Peyer's patch (tissue), 4 donors: ENCODE results near the gene FGD3.

ENCODE experiments used
- CTCF ChIP-seq, 6 experiments: fragments of 450-650 bp in 4 of 6; fragments of 200-600 bp in 2 of 6; sonication (generic) in 1 of 6; IDR thresholded peaks; one replicate each; pipeline ENCODE4 v1.5.1; 2017 to 2019; ENCODE audit warnings: antibody characterized with exemption in 6 of 6, mild to moderate bottlenecking in 3 of 6, moderate library complexity in 1 of 6
- POLR2A ChIP-seq, 2 donors: fragments of 450-650 bp; IDR thresholded peaks; one replicate each; pipeline ENCODE4 v1.5.1; 2017; ENCODE audit warnings: antibody characterized with exemption in 2 of 2, mild to moderate bottlenecking in 2 of 2, moderate library complexity in 2 of 2

- no peak for TF ChIP-seq CTCF (IDR thresholded peaks at IDR 0.05)
- TF ChIP-seq POLR2A (IDR thresholded peaks at IDR 0.05): no peak
These were observed 35.5 kb upstream of the FGD3 start for GRCh38 chr9:92911511-92912475.
